ENCODE results near the gene EIF4A2.
"Not testable (repeated sequence)": the region's sequence is repeated elsewhere in the genome, so short reads cannot be mapped to it uniquely, and the experiment has no call there.

The EIF4A2 gene

DNA sequence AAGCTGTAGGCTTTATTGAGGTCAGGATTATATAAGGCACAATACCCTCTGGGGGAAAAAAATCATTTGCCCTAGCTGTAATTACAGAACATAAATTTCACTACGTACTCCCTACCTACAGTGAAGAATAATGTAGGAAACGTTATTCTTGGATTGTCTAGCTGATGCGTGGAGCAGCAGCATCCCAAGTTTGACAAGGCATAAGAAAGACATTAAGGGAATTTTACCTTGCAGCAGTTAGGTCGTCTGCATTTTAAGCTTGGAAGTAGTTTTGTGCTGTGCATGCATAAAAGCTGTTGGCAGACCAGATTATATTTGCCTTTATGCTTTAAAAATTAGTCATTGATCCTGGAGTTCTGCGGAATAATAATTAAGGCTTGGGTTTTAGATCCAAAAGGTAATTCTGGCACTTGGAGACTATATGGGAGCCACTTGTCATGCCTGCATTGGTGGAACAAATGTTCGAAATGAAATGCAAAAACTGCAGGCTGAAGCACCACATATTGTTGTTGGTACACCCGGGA is 2.2 kb downstream of the EIF4A2 start:
- DNase-seq = no peak

DNA sequence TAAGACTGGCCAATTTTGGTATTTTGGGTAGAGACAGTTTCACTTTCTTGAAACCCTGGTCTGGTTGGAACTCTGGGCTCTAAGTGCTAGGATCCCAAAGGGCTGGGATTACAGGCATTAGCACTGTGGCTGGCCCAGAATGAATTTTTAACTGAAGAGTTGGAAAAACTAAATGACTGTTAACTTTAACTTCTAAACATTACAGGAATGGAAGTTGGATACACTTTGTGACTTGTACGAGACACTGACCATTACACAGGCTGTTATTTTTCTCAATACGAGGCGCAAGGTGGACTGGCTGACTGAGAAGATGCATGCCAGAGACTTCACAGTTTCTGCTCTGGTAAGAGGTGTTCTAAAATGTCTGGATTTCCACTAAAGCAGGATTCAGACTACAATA is 3.5 kb downstream of the EIF4A2 start:
- DNase-seq = no peak

GRCh38 chr3:186787642-186788481 is 4.5 kb downstream of the EIF4A2 start:
- DNase-seq = no peak

DNA sequence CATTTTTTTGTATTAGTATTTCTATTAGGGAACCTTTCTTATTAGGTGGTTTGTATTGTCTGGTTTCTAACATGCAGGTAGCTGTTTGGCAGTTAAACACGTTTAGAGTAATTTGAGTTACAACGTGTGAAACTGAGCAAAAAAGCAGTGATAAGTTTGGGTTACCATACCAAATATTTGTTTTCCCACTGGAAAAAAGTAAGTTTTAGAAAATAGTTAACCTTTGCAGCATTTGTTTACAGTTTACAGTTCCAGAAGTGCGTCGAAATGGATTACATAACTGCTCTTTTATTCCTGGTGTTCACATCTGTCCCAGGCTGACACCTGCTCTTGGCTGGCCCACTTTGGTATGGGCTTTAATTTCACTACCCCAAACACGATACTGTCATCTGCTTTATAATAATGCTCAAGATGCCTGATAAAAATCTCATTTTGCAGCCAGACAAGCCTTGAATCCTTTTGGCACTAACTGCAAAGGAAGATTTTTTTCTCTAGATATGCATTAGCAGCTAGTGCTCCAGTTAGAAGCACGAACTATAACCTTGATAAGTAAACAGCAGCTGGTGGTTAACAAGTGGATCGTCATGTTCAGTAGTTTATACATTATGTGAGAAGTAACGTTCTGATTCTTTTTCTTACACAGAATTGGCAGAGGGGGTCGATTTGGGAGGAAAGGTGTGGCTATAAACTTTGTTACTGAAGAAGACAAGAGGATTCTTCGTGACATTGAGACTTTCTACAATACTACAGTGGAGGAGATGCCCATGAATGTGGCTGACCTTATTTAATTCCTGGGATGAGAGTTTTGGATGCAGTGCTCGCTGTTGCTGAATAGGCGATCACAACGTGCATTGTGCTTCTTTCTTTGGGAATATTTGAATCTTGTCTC is 5.3 kb downstream of the EIF4A2 start:
- DNase-seq = no peak

DNA sequence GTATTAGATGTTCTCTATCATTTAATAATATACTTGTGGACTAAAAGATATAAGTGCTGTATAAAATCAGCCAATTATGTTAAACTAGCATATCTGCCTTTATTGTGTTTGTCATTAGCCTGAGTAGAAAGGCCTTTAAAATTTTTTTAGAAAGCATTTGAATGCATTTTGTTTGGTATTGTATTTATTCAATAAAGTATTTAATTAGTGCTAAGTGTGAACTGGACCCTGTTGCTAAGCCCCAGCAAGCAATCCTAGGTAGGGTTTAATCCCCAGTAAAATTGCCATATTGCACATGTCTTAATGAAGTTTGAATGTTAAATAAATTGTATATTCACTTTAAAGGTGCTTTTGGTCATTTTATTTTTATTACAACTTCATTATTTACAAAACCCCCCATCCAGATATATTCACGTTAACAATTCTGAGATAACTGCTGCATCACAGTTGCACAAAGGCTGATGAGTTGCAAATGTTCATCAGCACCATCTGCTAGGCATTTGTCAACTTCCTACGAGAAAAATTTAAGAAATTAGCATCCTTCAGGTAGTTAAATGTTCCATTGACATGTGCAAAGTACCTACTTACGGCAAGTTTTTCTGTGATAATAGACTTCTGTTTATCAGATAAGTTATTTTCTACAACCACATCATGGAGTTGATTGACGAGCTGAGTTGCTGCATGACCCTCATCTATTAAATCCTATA is 6.3 kb downstream of the EIF4A2 start:
- no peak for DNase-seq

GRCh38 chr3:186790261-186790981 is 7.0 kb downstream of the EIF4A2 start:
- no peak for DNase-seq

DNA sequence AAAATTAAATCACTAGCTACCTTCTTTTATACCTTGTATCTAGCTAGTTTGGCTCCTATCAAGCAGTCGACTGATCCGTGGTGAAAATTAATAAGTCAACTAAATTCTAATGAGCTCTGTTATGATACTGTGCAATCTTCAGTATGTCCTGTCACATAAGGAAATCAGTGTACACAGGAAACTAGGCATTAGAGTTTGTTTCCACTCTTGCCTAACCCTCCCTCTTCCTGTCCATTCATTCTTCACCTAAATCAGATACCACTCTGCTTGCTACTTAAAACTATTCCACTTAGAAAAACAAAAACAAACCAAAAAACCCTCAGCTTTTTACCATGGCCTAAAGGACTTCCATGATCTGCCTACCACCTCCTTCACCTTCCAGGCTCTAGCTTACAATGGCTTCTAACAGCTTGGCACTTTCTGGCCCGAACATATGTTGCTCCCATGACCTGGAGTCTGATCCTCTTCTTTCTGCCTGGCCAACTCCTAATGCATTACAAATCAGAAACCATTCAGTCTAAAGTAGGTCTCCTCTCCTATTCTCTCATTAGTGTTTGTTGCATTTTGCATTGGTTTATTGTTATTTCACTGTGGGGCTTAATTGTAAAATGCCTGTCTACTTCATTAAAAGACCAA is 15.0 kb downstream of the EIF4A2 start:
- DNase-seq = no peak

DNA sequence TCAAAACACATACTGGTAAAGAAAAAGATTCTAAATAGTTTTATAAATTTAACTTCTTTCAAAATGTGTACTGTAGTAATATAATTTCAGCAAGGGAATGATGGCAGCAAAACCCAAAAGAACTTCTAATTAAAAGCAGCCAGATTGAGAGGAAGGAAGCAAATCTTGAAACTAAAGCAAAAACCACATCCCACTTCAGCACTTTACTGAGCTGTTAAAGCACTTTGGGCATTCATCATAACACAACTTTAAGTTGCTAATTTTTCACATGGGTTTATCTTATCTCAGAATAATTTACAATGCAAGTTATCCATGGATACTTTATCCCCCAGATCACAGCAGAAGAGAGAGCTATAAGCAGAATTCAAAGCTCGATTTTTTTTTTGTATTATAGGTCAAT is 16.9 kb downstream of the EIF4A2 start:
- no peak for DNase-seq

- no peak for DNase-seq
Measured at GRCh38 chr3:186802701-186803100, 19.3 kb downstream of the EIF4A2 start.

GRCh38 chr3:186803447-186803846 is 20.1 kb downstream of the EIF4A2 start:
- not testable (repeated sequence) for DNase-seq

DNA sequence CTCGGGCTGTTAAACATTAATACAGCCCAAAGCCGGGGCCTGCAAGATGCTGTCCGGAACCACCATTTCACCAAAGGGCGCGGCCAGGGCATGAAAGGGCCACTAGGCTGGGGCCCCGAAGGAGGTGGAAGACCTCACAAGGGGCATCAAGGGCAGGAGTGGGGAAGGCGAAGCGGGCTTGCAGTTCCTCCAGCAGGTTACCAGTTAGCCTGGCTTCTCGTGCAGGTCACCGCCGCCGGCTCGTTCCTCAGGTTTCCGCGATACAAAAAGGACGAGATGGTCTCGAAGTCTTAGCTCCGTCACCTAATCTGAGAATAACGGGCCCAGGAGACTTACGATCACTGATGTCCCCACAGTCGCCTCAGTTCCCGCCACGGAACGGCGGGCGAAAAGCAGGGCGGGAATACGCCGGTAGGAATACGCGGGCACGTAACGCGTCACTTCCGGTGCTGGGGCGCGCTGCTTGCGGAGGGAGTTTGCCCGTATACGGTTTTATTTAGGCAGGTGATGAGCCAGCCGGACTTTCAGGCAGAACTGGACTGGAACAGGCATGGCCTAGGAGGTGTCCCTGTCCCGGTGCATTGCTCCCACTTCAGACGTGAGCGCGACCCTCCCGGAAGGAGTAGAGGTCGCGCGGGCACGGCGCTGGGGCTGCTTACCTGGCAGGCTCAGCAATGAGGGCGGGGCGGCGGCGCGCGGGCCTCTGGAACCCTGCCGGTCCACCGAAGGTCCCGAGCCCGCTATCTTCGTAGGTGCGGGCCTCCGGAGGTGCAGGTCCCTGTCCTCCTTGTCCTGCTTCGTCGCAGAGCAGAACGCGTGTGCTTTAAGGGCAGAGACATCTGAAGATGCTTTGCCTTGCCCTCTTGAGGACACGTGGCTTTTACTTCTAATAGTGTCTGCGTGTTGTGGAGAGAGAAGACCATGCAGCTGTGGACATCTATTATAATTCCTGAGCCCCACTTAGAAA is 23.0 kb downstream of the EIF4A2 start, which contains the start of gene RFC4:
Gene RFC4, minus strand, starts transcription at position 394 of the 967 bp plus-strand sequence. CDS start 1,769 bp downstream, outside the sequence.
- peak; percentile 80 for DNase-seq

- no peak for DNase-seq
Measured at GRCh38 chr3:186807231-186807630, 23.9 kb downstream of the EIF4A2 start.

GRCh38 chr3:186810336-186810996 is 27.1 kb downstream of the EIF4A2 start:
- no peak for DNase-seq

DNA sequence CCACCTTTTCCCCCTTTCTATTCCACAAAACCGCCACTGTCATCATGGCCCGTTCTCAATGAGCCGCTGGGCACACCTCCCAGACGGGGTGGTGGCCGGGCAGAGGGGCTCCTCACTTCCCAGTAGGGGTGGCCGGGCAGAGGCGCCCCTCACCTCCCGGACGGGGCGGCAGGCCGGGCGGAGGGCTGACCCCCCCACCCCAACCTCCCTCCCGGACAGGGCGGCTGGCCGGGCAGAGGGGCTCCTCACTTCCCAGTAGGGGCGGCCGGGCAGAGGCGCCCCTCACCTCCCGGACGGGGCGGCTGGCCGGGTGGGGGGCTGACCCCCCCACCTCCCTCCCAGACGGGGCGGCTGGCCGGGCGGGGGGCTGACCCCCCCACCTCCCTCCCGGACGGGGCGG is 27.9 kb downstream of the EIF4A2 start:
- DNase-seq = not testable (repeated sequence)

- no peak for DNase-seq
Measured at GRCh38 chr3:186814100-186814499, 30.7 kb downstream of the EIF4A2 start.

DNA sequence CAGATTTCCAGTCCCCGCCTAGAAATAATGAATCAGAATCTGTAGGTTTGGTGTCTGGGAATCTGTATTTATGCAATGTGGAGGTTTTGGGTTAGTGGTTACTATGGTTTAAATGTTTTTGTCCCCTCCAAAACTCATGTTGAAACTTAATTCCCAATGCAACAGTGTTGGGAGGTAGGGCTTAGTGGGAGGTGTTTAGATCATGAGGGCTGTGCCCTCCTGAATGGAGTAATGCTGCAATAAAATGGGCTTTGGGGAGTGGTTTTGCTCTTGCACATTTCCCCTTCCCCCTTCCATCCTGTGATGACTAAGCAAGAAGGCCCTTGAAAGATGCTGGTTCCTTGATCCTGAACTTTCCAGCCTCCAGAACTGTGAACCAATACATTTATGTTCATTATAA is 32.1 kb downstream of the EIF4A2 start:
- no peak for DNase-seq

- DNase-seq = no peak
Measured at GRCh38 chr3:186818516-186818915, 35.1 kb downstream of the EIF4A2 start.

DNA sequence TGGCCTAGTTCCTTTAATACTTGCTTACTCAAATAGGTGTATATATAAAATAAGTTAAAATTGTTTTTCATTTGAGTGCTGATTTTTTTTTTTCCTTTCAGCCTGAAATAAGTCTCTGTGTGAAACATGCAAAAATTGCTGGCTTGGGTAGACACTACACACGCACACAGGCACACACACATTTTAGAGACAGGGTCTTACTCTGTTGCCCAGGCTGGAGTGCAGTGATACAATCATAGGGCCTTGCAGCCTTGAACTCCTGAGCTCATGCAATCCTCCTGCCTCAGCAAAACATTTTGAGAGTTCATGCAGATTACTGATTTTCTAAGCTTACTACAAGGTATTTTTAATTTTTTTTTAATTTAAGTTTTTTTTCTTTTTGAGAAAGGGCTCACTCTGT is 35.6 kb downstream of the EIF4A2 start:
- DNase-seq = no peak

DNA sequence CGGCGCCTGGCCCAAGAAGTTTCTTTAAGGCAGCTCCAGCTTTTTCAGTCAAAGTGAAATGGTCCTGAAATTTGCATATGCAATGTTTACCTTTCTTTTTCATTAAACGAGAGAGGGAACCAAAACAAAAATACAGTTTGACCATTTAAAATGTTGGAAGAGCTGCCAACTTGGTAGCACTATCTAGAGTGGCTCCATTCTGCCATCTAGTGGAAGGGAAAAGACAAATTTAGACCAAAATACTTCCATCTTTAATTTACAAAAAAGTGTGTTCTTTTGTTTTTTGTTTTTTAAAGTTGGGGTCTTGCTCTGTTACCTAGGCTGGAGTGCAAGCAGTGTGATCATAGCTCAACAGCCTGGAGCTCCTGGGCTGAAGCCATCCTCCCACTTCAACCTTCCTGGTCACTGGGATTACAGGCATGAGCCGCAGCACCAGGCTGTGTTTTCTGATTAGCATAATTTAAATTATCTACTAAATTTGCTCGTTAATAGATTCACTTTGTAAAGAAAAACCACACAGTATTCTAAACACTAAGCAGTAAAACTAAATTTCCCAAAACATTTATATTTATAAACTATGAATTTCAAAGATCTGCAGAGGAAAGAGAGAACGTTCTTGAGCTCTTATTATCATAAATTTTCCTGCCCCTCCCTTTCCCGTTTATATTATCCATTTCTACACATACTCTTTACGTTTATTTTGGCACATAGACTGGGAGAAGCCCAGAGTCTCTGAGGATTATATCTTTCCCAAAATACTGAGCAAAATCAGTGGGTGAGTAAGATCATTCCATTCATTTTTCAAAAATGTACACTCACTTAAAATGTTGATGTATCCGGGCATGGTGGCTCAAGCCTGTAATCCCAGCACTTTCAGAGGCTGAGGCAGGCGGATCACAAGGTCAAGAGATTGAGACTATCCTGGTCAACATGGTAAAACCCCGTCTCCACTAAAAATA is 38.3 kb downstream of the EIF4A2 start:
- peak; percentile 56 for DNase-seq
